Effector CD4-positive, alpha-beta T cell (primary cell): ENCODE results near the gene SPR.

Experiments
- DNase-seq: peaks from one replicate; pipeline ENCODE4 v3.0.0-alpha.2; 2020

Gene SPR

GRCh38 chr2:72933207-72933606 is 46.0 kb downstream of the SPR start:
- no peak for DNase-seq

GRCh38 chr2:72933646-72934151 is 46.5 kb downstream of the SPR start:
- DNase-seq = no peak

GRCh38 chr2:72934683-72935610 is 47.7 kb downstream of the SPR start:
- DNase-seq = no peak

GRCh38 chr2:72935611-72935957 is 48.4 kb downstream of the SPR start:
- no peak for DNase-seq

DNA sequence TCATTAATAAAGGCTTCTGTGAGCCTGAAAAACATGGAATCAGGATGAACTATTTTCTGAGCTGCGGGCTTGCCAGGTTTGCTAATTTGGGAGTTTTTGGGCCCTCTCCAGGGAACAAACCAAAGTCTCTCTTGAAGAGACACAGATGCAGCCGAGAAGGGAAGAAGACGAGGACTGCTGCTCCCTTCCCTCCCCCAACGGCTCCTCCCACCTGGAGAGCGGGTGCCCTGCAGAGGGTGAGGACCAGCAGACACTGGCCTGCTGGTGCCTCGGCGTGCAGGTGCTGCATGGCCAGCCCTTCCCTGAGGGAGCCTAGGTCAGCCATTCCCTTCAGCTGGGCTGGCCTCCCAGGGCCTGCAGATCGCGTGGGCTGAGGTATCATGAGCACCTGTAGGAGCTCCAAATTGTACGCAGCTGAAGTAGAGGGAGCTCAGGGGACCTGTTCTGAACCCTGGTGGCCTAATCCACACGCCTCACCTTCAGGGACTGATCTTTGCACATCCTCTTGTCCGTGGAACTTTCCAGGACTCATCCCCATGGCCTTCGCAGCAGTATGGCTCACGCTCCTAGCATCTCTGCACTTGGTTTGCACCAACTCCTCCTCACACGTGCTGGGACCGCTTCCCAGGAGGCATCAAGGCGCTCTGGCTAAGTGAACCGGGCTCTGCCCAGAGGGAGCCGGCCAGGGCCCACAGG is 49.6 kb downstream of the SPR start:
- DNase-seq = no peak

DNA sequence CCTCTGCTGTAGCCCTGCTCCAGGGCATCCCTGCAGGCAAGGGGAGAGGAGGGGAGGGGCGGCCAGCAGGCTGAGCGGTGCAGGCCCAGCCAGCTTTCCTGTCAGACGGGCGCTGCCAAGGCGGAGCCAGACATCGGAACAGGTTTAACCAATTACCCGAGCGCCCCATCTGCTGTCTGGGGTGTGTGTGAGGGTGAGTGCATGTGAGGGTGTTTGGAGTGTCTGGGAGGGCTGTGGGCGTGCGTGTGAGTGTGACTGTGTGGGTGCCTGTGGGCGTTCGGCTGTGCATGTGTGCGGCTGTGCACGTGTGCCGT is 50.1 kb downstream of the SPR start:
- no peak for DNase-seq

DNA sequence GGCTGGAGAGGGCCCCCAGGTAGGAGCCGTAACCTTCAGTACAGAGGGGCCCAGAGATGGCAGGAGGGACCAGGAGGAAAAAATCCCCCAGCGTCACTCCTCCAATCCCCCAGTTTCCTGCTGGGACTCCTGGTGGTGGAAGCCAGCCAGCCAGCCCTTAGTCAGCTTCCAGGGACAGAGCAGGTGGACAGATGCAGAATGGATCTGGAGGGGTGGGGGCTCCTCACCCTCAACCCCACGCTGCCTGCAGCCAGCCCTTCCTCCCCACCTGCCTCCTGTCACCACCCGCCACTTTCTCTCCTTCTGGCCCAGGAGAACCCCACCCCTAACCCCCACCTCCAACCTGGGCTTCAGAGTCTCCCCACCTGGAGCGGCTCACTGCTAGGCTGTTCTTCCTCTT is 51.2 kb downstream of the SPR start:
- no peak for DNase-seq

- DNase-seq = no peak
These were observed 53.2 kb downstream of the SPR start for GRCh38 chr2:72940361-72940760.

- no peak for DNase-seq
These were observed 53.6 kb downstream of the SPR start for GRCh38 chr2:72940786-72941185.
